Mesenchymal stem cell (in vitro differentiated cells and primary cell): ENCODE data around the gene ENDOU.

Experiments used
- DNase-seq: peaks from one replicate; pipeline ENCODE4 v3.0.0-alpha.2; 2013
- H2AFZ ChIP-seq: one replicate; pipeline ENCODE4 v1.6.1; 2013; ENCODE audit warnings: low read depth, mild to moderate bottlenecking, control low read depth, inconsistent platforms, low read length, moderate library complexity
- H2AK5ac ChIP-seq: 2 replicates; pipeline ENCODE4 v1.6.1; 2013; ENCODE audit warnings: low read length, moderate library complexity, mild to moderate bottlenecking, inconsistent platforms; ENCODE audit not compliant: severe bottlenecking
- H2BK120ac ChIP-seq: one replicate; pipeline ENCODE4 v1.6.1; 2013; ENCODE audit warnings: low read depth, mild to moderate bottlenecking, inconsistent platforms, low read length, moderate library complexity
- H2BK12ac ChIP-seq, 2 experiments: one replicate each; pipeline ENCODE4 v1.6.1; 2013; ENCODE audit warnings: inconsistent platforms in 2 of 2, low read length in 2 of 2, mild to moderate bottlenecking in 2 of 2, moderate library complexity in 2 of 2, control low read depth in 1 of 2
- H2BK15ac ChIP-seq: one replicate; pipeline ENCODE4 v1.6.1; 2013; ENCODE audit warnings: mild to moderate bottlenecking, low read depth, inconsistent platforms; ENCODE audit not compliant: poor library complexity, severe bottlenecking
- H2BK5ac ChIP-seq: 2 replicates; pipeline ENCODE4 v1.6.1; 2013; ENCODE audit warnings: low read depth, mild to moderate bottlenecking, low read length, control low read depth, inconsistent platforms; ENCODE audit not compliant: poor library complexity, severe bottlenecking
- H3K14ac ChIP-seq, 2 experiments: one replicate each; pipeline ENCODE4 v1.6.1; 2013; ENCODE audit warnings: inconsistent platforms in 2 of 2, low read length in 2 of 2, control low read depth in 1 of 2, mild to moderate bottlenecking in 1 of 2, moderate library complexity in 1 of 2
- H3K18ac ChIP-seq, 2 experiments: one replicate each; pipeline ENCODE4 v1.6.1; 2013; ENCODE audit warnings: inconsistent platforms in 2 of 2, low read length in 2 of 2, control low read depth in 1 of 2, low read depth in 1 of 2, mild to moderate bottlenecking in 1 of 2
- H3K23ac ChIP-seq, 2 experiments: one replicate each; pipeline ENCODE4 v1.6.1; 2013; ENCODE audit warnings: inconsistent platforms in 2 of 2, low read length in 2 of 2, mild to moderate bottlenecking in 2 of 2, moderate library complexity in 2 of 2, control low read depth in 1 of 2
- H3K27ac ChIP-seq: 2 replicates; pipeline ENCODE4 v1.5.1; 2013; ENCODE audit warnings: mild to moderate bottlenecking, moderate library complexity, low read length, control low read depth, inconsistent platforms; ENCODE audit not compliant: poor library complexity, severe bottlenecking
- H3K27me3 ChIP-seq, 2 experiments: 2 replicates each; pipeline versions ENCODE4 v1.6.1 to v1.7.0; 2013; ENCODE audit warnings: low read length in 2 of 2, mild to moderate bottlenecking in 2 of 2, moderate library complexity in 2 of 2, control low read depth in 1 of 2, inconsistent platforms in 1 of 2; ENCODE audit not compliant: control insufficient read depth in 1 of 2, insufficient read depth in 1 of 2
- H3K36me3 ChIP-seq, 2 experiments: 2 replicates each; pipeline versions ENCODE4 v1.6.1 to v1.7.0; 2013; ENCODE audit warnings: low read length in 2 of 2, control low read depth in 1 of 2, inconsistent platforms in 1 of 2, low read depth in 1 of 2, mild to moderate bottlenecking in 1 of 2; ENCODE audit not compliant: insufficient read depth in 2 of 2, control insufficient read depth in 1 of 2
- H3K4ac ChIP-seq, 2 experiments: one replicate each; pipeline ENCODE4 v1.6.1; 2013; ENCODE audit warnings: inconsistent platforms in 2 of 2, low read length in 2 of 2, mild to moderate bottlenecking in 2 of 2, moderate library complexity in 2 of 2, control low read depth in 1 of 2, low read depth in 1 of 2
- H3K4me1 ChIP-seq: 2 replicates; pipeline ENCODE4 v1.6.1; 2013; ENCODE audit warnings: low read depth, low read length, control low read depth; ENCODE audit not compliant: control insufficient read depth, insufficient read depth
- H3K4me2 ChIP-seq: 2 replicates; pipeline ENCODE4 v1.6.1; 2013; ENCODE audit warnings: low read length, mild to moderate bottlenecking, inconsistent platforms; ENCODE audit not compliant: poor library complexity, severe bottlenecking
- H3K4me3 ChIP-seq, 2 experiments: 2 replicates each; pipeline versions ENCODE4 v1.5.1 to v1.7.0; 2013; ENCODE audit warnings: low read length in 2 of 2, mild to moderate bottlenecking in 2 of 2, control low read depth in 1 of 2, low read depth in 1 of 2; ENCODE audit not compliant: insufficient read depth in 1 of 2
- H3K79me1 ChIP-seq: replicated peaks from 2 replicates; pipeline ENCODE4 v1.6.1; 2013; ENCODE audit warnings: mild to moderate bottlenecking, control low read depth, low read length, inconsistent platforms; ENCODE audit not compliant: poor library complexity, severe bottlenecking
- H3K9ac ChIP-seq: 2 replicates; pipeline ENCODE4 v1.7.0; 2013; ENCODE audit warnings: mild to moderate bottlenecking, low read length, moderate library complexity
- H3K9me3 ChIP-seq: 2 replicates; pipeline ENCODE4 v1.7.0; 2013; ENCODE audit warnings: mild to moderate bottlenecking, low read length; ENCODE audit not compliant: control insufficient read depth
- H4K8ac ChIP-seq: one replicate; pipeline ENCODE4 v1.6.1; 2013; ENCODE audit warnings: inconsistent platforms, mild to moderate bottlenecking, low read length, moderate library complexity
- H4K91ac ChIP-seq: one replicate; pipeline ENCODE4 v1.6.1; 2013; ENCODE audit warnings: mild to moderate bottlenecking, low read length, inconsistent platforms
- WGBS: methylation state at CpG from one replicate; pipeline ENCODE4 v1.1.7; 2013; ENCODE audit warnings: mixed read lengths; 5-methylcytosine and 5-hydroxymethylcytosine counted together

ENDOU gene

DNA sequence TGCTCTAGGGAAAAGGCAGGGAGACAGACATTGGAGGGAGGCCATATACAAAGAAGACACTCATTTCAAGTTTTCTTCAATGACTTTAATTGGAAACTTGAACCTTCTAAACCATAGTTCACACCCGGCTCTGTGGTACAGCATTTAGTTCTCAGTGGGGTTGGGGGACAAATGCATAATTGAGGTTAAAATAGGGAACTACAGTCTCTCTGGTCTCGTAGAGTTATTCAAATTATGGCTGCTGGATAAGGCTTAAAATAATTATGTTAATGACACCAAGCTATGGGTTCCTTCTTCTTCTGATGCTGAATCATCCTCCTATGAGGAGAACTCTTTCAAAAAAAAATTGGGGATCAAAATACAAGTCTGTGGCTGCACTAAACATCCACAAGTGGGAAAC is 15.6 kb downstream of the ENDOU start:
- H3K36me3 ChIP-seq = no peaks in the 10 kb centered on the region
- no peak overlapping the region for H3K4me3 ChIP-seq
- H2BK120ac ChIP-seq = no peak overlapping the region
- peaks cover 3% of the 10 kb centered on the region for H3K79me1 ChIP-seq
- H2AFZ ChIP-seq = no peak overlapping the region
- H3K4me2 ChIP-seq = no peak overlapping the region
- H4K8ac ChIP-seq = no peak overlapping the region
- peaks cover 1% of the 10 kb centered on the region for H3K4me1 ChIP-seq
- H3K23ac ChIP-seq = no peak overlapping the region
- 89% methylated on average over 1 of the region's 2 CpGs for WGBS
- H4K91ac ChIP-seq = no peak overlapping the region
- H2BK12ac ChIP-seq = no peak overlapping the region
- H2AK5ac ChIP-seq = no peak overlapping the region
- no peak overlapping the region for H3K4ac ChIP-seq
- no peak overlapping the region for H3K9ac ChIP-seq
- H3K9me3 ChIP-seq = no peaks in the 10 kb centered on the region
- no peaks in the 10 kb centered on the region for H3K27me3 ChIP-seq
- DNase-seq = no peak
- no peak overlapping the region for H3K27ac ChIP-seq
- no peak overlapping the region for H2BK5ac ChIP-seq
- no peak overlapping the region for H3K18ac ChIP-seq
- H3K14ac ChIP-seq = no peak overlapping the region
- no peak overlapping the region for H2BK15ac ChIP-seq

DNA sequence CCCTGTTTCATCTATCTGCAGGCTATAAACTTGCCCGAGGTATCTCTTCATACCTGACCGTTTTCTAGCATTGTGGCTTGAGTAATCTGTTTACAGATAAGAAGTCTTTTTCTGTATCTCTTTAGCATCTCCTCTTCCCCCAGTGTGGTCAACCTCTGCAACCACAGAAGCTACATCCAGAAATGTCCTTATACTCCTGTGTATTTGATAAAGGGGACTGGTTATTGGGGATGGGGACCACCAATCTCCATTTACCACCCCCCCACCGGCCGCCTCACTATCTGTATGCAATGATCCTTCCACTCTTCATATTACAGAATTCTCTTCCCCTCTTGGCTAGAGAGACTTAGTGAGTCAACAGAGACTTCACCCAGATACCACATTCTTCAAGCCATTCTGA is 16.1 kb downstream of the ENDOU start:
- Histone ChIP-seq H3K79me1 (peaks cover 3% of the 10 kb centered on the region), H3K18ac (no peak overlapping the region), H3K14ac (no peak overlapping the region), H2AK5ac (no peak overlapping the region), H4K8ac (no peak overlapping the region), H3K9me3 (no peaks in the 10 kb centered on the region), H3K9ac (no peak overlapping the region), H2AFZ (no peak overlapping the region), H2BK120ac (no peak overlapping the region), H3K4me1 (peaks cover 2% of the 10 kb centered on the region), H2BK12ac (no peak overlapping the region), H3K27ac (no peak overlapping the region), H3K36me3 (no peaks in the 10 kb centered on the region), H3K4me3 (no peak overlapping the region), H3K27me3 (no peaks in the 10 kb centered on the region), H3K4me2 (no peak overlapping the region), H3K4ac (no peak overlapping the region), H2BK5ac (no peak overlapping the region), H4K91ac (no peak overlapping the region), H3K23ac (no peak overlapping the region), H2BK15ac (no peak overlapping the region)
- no peak for DNase-seq
- WGBS = 98% methylated on average over 2 of the region's 4 CpGs

GRCh38 chr12:47707905-47708543 is 17.3 kb downstream of the ENDOU start:
- H3K79me1 ChIP-seq = peaks cover 13% of the 10 kb centered on the region
- no peak overlapping the region for H3K23ac ChIP-seq
- no peak overlapping the region for H2BK15ac ChIP-seq
- no peaks in the 10 kb centered on the region for H3K36me3 ChIP-seq
- H3K9me3 ChIP-seq = no peaks in the 10 kb centered on the region
- no peak overlapping the region for H3K4me2 ChIP-seq
- no peak overlapping the region for H3K9ac ChIP-seq
- no peak for DNase-seq
- no peak overlapping the region for H2AFZ ChIP-seq
- no peak overlapping the region for H4K91ac ChIP-seq
- 79% methylated on average over 5 of the region's 5 CpGs for WGBS
- no peak overlapping the region for H2AK5ac ChIP-seq
- peaks cover 2% of the 10 kb centered on the region for H3K4me1 ChIP-seq
- H3K4ac ChIP-seq = no peak overlapping the region
- no peak overlapping the region for H3K14ac ChIP-seq
- H2BK120ac ChIP-seq = no peak overlapping the region
- H3K4me3 ChIP-seq = no peak overlapping the region
- H3K27me3 ChIP-seq = no peaks in the 10 kb centered on the region
- H2BK5ac ChIP-seq = no peak overlapping the region
- no peak overlapping the region for H4K8ac ChIP-seq
- no peak overlapping the region for H2BK12ac ChIP-seq
- H3K27ac ChIP-seq = no peak overlapping the region
- no peak overlapping the region for H3K18ac ChIP-seq

DNA sequence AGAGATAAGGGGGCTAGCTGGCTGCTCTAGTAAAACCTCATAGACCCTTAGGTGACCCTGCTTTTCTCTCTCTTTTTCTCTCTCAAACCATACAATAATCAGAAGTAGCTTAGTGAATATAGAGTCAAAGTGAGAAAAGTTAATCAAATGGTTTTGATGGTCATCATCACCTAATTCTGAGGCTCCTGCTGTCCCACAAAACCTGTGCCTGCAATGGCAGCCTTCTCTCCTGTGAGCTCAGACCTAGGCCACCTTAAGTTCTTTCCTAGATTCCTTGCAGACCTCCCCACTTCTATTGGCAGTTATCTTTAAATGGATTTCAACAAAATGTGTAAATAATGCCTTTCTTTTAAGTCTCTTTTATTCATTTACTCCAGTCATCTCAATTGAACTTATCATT is 17.9 kb downstream of the ENDOU start:
- Histone ChIP-seq H3K79me1 (peaks cover 13% of the 10 kb centered on the region), H3K4me3 (no peak overlapping the region), H2BK5ac (no peak overlapping the region), H3K18ac (no peak overlapping the region), H3K4me2 (no peak overlapping the region), H3K36me3 (no peaks in the 10 kb centered on the region), H3K9ac (peak overlapping the region; percentile 92), H3K9me3 (no peaks in the 10 kb centered on the region), H3K4me1 (peaks cover 2% of the 10 kb centered on the region), H2BK15ac (no peak overlapping the region), H3K23ac (no peak overlapping the region), H2AK5ac (no peak overlapping the region), H3K14ac (no peak overlapping the region), H4K8ac (no peak overlapping the region), H2BK12ac (no peak overlapping the region), H3K27me3 (no peaks in the 10 kb centered on the region), H2BK120ac (no peak overlapping the region), H3K4ac (no peak overlapping the region), H2AFZ (no peak overlapping the region), H4K91ac (no peak overlapping the region), H3K27ac (no peak overlapping the region)
- DNase-seq = no peak
